ENCODE measurements around the gene MTMR12. TPM values are rescaled to one million over a fixed set of nuclear protein-coding genes. Genes with fewer than 3 reads are reported as not detected.

The MTMR12 gene
- total and polyA plus RNA-seq, 2 of the 13 experiments (the other 11 are each of a cell fraction or from before 2014, with no cell fraction given): 23.4 to 36.6 TPM

DNA sequence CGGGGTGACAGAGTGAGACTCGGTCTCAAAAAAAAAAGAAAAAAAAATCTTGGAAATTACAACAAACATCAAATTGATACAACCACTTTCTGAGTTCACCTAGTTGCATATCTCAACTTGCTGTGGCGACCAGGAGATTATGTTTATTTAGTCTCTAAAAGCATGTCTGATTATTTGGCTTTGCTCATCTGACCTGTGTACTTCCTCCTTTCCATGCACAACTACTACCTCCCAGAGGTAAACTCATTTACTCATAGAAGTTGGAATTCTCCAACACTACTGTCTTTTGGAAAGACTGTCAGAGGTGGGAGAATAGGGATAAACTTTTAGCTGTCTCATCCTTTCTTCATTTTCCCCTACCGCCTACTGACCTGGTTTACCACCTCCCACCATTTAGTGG lies 42.6 kb downstream of the MTMR12 start (continued):
- TF ChIP-seq PPARG (CRISPR knock-in tag; conservative IDR thresholded peaks at IDR 0.05): 0 out of 2 replicates have a peak, but pooled peaks have one; percentile 14
- TF ChIP-seq, protein P1, sequence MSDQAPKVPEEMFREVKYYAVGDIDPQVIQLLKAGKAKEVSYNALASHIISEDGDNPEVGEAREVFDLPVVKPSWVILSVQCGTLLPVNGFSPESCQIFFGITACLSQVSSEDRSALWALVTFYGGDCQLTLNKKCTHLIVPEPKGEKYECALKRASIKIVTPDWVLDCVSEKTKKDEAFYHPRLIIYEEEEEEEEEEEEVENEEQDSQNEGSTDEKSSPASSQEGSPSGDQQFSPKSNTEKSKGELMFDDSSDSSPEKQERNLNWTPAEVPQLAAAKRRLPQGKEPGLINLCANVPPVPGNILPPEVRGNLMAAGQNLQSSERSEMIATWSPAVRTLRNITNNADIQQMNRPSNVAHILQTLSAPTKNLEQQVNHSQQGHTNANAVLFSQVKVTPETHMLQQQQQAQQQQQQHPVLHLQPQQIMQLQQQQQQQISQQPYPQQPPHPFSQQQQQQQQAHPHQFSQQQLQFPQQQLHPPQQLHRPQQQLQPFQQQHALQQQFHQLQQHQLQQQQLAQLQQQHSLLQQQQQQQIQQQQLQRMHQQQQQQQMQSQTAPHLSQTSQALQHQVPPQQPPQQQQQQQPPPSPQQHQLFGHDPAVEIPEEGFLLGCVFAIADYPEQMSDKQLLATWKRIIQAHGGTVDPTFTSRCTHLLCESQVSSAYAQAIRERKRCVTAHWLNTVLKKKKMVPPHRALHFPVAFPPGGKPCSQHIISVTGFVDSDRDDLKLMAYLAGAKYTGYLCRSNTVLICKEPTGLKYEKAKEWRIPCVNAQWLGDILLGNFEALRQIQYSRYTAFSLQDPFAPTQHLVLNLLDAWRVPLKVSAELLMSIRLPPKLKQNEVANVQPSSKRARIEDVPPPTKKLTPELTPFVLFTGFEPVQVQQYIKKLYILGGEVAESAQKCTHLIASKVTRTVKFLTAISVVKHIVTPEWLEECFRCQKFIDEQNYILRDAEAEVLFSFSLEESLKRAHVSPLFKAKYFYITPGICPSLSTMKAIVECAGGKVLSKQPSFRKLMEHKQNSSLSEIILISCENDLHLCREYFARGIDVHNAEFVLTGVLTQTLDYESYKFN (CRISPR knock-in tag; conservative IDR thresholded peaks at IDR 0.05): peak; percentile 56
- no peak for TF ChIP-seq MAZ (IDR thresholded peaks at IDR 0.05; ENCODE audit: borderline replicate concordance, low read depth, low read length)
- no peak for TF ChIP-seq MAZ (CRISPR knock-in tag; IDR thresholded peaks at IDR 0.05; ENCODE audit: low read depth)
- TF ChIP-seq TBX2 (CRISPR knock-in tag; IDR thresholded peaks at IDR 0.05; ENCODE audit: borderline replicate concordance): peak; percentile 22; the same call in 1 of the 2 replicates
- TF ChIP-seq ATF4 (CRISPR knock-in tag; IDR thresholded peaks at IDR 0.05): no peak
- TF ChIP-seq HOMEZ (CRISPR knock-in tag; IDR thresholded peaks at IDR 0.05; ENCODE audit: low read depth): peak; percentile 35; the same call in 1 of the 2 replicates
- TF ChIP-seq FOXA1 (IDR thresholded peaks at IDR 0.05): no peak
- 0 out of 2 replicates have a peak, but pooled peaks have one; percentile 22 for TF ChIP-seq FOXA1 (CRISPR knock-in tag; IDR thresholded peaks at IDR 0.05)
- TF ChIP-seq, protein P2, sequence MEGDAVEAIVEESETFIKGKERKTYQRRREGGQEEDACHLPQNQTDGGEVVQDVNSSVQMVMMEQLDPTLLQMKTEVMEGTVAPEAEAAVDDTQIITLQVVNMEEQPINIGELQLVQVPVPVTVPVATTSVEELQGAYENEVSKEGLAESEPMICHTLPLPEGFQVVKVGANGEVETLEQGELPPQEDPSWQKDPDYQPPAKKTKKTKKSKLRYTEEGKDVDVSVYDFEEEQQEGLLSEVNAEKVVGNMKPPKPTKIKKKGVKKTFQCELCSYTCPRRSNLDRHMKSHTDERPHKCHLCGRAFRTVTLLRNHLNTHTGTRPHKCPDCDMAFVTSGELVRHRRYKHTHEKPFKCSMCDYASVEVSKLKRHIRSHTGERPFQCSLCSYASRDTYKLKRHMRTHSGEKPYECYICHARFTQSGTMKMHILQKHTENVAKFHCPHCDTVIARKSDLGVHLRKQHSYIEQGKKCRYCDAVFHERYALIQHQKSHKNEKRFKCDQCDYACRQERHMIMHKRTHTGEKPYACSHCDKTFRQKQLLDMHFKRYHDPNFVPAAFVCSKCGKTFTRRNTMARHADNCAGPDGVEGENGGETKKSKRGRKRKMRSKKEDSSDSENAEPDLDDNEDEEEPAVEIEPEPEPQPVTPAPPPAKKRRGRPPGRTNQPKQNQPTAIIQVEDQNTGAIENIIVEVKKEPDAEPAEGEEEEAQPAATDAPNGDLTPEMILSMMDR (CRISPR knock-in tag; IDR thresholded peaks at IDR 0.05): peak; percentile 37; the same call in 1 of the 2 replicates
- TF ChIP-seq ELF1 (CRISPR knock-in tag; IDR thresholded peaks at IDR 0.05): peak; percentile 32; the same call in 1 of the 2 replicates
- TF ChIP-seq, protein P3, sequence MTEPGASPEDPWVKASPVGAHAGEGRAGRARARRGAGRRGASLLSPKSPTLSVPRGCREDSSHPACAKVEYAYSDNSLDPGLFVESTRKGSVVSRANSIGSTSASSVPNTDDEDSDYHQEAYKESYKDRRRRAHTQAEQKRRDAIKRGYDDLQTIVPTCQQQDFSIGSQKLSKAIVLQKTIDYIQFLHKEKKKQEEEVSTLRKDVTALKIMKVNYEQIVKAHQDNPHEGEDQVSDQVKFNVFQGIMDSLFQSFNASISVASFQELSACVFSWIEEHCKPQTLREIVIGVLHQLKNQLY (CRISPR knock-in tag; IDR thresholded peaks at IDR 0.05): no peak
- TF ChIP-seq EP300 (IDR thresholded peaks at IDR 0.05; ENCODE audit: low read depth in 2 of 2, low read length in 2 of 2): peak in 1 of 2 experiments; percentile 50; a peak in 2 of 4 replicates
- no peak for TF ChIP-seq EP300 (CRISPR knock-in tag; IDR thresholded peaks at IDR 0.05; ENCODE audit: borderline replicate concordance)
- peak; percentile 63 for TF ChIP-seq ARID3A (IDR thresholded peaks at IDR 0.05; ENCODE audit: low read depth, low read length)
- peak; percentile 47; the same call in 1 of the 2 replicates for TF ChIP-seq ZGPAT (CRISPR knock-in tag; IDR thresholded peaks at IDR 0.05)
- no peak for TF ChIP-seq FOXP1 (IDR thresholded peaks at IDR 0.05)
- peak; percentile 67 for TF ChIP-seq FOXP1 (CRISPR knock-in tag; IDR thresholded peaks at IDR 0.05)

Data from HepG2 (cell line).